Measurements from ENCODE around the gene MFSD2B.
"Not testable (repeated sequence)": the region's sequence is repeated elsewhere in the genome, so short reads cannot be mapped to it uniquely, and the experiment has no call there.

Gene MFSD2B

DNA sequence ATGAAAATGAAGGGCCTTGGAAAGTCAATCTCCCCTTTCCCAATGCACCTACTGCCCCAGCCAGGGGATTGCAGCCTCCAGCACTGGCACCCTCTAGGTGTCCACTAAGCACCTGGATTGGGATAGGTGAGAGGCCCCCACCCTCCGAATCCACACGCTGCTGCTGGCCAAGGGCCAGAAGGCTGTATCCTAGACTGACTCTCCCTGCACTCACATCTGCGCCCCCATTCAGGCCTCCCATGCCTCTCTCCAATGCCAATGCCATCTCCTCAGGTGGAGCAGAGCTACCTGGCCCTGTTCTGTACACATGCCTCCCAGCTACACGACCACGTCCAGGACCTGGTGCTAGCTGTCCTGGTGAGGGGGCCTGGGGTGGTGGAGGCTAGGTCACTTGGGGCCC, 9.8 kb downstream of the MFSD2B start:
- DNase-seq (ENCODE audit: low read depth in 1 of 2, low spot score in 1 of 2) = no peak

DNA sequence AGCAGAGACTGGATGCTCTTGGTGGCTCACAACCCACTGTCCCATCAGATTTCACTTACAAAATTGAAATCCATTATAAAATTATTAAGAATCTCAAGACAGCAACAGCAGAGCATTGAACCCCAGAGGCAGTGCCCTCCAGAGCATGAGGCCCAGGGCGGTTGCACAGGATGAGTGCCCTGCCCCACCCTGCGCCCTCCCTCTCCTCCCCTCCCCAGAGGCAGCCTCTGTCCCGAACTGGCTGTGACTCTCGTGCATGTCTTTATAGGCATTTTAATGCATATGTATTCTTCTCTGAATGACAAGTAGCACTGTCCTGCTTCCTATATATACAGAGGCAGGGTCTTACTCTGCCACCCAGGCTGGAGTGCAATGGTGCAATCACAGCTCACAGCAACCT, 10.4 kb downstream of the MFSD2B start:
- no peak for DNase-seq (ENCODE audit: low read depth in 1 of 2, low spot score in 1 of 2)

DNA sequence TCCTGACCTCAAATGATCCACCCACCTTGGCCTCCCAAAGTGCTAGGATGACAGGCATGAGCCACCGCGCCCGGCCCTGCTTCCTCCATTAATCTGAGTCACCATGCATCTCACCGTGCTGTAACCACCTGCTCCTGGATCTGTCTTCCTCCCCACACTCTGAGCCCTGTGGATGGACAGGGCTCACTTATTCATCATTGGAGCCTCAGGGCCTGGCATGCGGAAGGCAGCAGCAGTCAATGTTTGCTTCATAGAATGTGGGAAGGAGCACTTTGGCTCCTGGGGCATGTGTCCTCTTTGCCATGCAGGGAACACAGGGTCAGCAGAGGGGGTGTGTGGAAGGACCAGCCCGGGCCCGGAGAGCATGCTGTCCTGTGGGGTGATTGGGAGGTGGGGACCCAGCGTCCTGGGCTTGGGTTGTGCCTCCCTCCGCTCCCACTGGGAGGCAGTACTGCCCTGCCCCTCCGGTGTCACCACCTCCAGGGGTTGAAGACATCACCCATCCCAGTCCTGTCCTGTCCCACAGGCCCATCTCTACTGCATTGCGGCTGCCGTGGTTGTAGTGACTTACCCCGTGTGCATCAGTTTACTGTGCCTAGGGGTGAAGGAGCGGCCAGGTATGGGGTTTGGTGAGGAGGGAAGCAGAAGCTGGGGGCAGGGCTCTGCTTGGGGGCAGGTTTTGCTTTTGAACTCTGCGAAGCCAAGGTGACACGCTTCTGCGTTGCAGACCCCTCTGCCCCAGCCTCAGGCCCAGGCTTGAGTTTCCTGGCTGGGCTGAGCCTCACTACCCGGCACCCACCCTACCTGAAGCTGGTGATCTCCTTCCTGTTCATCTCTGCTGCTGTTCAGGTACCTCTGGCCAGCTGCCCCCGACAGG, 11.5 kb downstream of the MFSD2B start:
- DNase-seq (ENCODE audit: low read depth in 1 of 2, low spot score in 1 of 2) = no peak

DNA sequence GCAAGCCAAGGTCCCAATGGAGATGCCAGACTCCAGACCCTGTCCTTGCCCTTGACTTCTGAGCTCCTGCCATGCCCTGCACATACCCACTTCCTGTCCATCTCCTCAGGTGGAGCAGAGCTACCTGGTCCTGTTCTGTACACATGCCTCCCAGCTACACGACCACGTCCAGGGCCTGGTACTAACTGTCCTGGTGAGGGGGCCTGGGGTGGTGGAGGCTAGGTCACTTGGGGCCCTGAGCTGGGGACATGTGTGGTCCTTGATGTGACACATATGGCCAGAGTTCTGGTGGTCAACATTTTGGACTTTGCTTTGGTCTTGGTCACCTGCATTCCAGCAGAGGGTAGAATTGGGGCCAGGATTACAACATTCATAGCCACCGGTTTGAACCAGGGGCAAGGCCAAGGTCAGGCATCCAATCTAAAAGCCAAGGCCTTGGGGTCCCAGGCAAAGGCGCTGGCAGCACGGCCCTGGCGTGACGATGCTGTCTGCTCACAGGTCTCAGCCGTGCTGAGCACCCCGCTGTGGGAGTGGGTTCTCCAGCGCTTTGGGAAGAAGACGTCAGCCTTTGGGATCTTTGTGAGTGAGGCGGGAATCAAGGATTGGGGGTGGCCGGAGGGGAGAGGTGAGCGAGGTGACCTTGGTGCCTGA, 12.6 kb downstream of the MFSD2B start:
- no peak for DNase-seq (ENCODE audit: low read depth in 1 of 2, low spot score in 1 of 2)

DNA sequence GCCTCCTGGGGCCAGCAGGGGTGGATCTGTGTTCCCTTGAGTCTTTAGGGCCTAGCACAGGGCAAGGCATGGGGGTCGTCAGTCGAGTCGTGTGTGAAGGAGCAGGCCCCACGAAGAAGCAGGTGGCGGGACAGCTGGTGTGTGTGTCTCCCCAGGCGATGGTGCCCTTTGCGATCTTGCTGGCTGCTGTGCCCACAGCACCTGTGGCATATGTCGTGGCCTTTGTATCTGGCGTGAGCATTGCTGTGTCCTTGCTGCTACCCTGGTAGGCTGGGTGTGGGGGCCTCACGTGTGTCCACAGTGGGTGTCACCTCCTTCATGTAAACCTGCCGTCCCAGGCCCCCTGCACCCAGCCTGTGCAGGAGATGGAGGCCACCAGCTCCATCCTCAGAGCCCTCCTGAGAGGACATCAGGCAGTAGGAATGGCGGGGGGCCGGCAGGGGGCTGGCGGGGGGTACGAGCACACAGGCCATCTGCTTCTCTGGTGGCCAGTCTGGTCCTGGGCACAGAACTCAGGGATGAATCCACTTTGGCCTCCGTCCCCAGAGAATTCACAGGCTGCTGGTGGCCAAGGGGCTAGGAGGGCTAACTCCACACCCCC, 13.2 kb downstream of the MFSD2B start:
- no peak for DNase-seq (ENCODE audit: low read depth in 1 of 2, low spot score in 1 of 2)

DNA sequence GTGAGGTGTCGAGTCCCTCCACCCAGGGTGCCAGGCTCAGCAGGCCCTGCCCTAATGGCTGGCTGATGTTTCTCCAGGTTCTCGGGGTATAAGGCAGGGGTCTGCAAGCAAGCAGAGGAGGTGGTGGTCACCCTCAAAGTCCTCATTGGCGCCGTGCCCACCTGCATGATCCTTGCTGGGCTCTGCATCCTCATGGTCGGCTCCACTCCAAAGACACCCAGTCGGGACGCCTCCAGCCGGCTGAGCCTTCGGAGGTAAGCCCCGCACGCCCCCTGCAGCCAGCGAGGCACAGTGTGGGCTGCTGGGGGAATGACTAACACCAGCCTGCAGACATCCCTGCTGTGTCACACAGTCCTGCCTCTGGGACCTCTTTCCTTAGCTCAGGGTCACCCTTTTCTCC, 14.1 kb downstream of the MFSD2B start:
- DNase-seq (ENCODE audit: low read depth in 1 of 2, low spot score in 1 of 2) = no peak

DNA sequence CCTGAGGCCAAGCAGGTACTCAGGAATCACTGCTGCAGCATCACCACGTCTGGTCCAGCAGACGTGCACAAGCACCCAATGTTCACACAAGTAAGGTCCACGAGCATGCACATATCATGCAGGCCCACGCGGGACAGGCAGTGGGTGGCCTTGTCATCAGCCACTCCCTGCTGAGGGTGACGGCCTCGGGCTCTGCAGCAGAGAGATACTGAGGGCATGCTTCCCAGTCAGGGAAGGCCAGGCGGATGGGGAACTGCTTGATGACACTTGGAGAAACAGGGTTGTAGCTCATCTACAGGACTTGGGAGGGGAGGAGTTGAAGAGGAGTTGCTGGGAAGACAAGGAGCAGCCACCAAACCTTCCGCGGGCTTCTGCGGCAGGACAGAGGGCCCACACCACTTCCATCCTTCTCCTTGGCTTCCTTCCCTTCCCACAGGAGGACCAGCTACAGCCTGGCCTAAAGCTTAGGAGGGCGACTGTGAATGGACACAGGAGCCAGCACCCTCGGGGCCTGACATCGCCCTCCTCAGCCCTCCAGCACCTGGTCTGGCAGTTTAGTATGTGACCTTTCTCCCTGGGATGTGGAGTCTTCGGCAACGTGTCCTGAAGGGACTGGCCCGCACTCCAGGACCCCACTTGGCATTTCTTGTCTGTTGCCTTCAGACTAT, 15.2 kb downstream of the MFSD2B start:
- DNase-seq (ENCODE audit: low read depth in 1 of 2, low spot score in 1 of 2) = no peak

DNA sequence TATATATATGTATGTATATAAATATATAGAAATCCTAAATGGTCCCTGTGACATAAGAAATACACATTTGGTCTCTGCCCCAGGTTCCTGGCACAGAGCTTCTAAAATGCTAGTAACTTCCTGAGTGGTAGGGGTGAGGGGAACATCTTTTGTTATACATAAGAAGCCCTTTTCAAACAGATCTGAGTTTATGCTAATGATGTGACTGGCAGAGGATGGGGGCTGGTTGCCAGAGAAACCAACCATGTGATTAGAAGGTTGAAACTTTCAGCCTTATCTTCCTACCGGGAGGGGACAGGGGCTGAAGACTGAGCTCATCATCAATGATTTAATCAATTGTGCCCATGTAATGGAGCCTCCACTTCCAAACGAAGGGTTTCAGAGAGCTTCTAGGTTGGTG, 16.3 kb downstream of the MFSD2B start:
- no peak for DNase-seq (ENCODE audit: low read depth in 1 of 2, low spot score in 1 of 2)

DNA sequence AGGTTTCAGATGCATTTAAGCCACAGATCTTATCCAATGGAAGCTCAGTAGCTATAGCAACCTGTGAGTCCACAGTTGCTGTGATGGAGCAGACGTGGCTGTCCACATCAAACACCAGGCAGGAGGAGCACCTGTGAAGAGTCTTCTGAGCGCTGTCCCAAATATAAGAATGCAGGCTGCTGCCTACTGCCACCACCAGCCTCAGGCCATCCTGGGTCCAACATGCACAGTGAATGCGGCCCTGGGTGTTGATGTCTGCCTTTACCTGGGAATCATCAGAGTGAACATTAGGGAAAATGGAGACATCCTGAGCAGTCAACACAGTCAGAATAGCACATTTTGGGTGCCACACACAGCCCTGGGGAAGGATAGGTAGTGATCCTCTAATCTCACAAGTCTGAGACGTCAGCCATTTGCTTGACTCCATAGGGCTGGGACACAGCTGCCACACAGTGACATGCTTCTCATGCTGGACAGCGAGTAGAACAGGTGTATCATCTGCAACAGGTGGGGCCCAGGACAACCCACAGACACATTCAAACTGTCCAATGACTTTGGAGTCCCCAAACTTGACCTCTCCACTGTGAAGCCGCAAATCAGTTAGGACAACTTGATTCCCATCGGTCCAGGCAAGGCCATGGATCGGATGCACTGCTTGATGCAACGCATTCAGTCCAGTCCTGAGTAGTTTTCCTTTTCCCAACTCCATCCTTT, 29.1 kb downstream of the MFSD2B start:
- DNase-seq (ENCODE audit: low read depth in 1 of 2, low spot score in 1 of 2) = no peak

DNA sequence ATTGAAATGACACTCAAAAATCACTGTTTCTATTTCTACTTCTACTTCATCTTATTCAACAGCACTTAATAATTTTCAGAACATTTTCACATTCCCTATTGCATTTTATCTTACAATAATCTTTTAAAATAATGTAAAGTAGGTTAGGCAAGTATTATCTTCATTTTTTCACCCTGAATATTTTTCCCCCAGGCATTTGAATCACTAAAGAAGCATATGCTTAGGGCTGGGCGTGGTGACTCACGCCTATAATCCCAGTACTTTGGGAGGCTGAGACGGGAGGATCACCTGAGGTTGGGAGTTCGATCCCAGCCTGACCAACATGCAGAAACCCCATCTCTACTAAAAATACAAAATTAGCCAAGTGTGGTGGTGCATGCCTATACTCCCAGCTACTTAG, 30.6 kb downstream of the MFSD2B start:
- DNase-seq (ENCODE audit: low read depth in 1 of 2, low spot score in 1 of 2) = no peak

DNA sequence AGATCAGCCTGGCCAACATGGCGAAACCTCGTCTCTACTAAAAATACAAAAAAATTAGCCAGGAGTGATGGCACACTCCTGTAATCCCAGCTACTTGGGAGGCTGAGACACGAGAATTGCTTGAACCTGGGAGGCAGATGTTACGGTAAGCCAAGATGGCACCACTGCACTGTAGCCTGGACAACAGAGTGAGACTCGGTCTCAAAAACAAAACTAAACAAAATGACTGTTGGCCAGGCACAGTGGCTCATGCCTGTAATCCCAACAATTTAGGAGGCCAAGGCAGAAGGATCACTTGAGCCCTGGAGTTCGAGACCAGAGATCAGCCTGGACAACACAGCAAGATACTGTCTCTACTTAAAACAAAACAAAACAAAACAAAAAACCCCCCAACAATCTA, 33.2 kb downstream of the MFSD2B start:
- not testable (repeated sequence) for DNase-seq (ENCODE audit: low read depth in 1 of 2, low spot score in 1 of 2)

DNA sequence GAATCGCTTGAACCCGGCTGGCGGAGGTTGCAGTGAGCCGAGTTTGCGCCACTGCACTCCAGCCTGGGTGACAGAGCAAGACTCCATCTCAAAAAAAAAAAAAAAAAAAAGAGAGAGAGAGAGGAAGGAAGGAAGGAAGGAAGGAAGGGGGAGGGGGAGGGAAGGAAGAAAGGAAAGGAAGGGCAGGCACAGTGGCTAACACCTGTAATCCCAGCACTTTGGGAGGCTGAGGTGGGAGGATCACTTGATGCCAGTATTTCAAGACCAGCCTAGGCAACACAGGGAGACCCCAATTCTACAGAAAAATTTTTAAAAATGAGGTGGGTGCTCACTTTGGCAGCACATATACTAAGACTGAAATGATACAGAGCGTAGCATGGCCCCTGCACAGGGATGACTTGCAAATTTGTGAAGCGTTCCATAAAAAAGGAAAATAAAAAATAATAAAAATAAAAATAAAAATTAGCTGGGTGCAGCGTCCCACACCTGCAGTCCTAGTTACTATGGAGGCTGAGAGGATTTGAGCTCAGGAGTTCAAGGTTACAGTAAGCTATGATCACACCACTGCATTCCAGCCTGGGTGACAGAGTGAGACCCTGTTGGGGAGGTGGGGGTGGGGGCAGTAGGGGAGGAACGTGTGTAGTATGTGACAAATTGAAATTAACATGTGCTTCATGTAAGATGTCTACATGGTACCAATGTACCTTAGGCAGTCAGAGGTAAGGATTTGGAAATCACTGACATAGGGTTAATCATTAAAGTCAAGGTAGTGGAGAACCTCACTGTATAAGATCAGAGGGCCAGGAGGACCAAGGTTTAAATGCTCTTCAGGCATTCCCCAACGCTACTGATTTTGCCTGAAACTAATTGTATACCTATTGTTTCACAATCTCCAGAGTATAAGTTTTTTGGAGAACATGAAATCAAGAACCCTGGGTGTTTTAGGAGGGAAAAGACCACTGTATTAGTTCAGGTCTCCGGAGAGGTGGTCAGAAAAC, 35.9 kb downstream of the MFSD2B start:
- no peak for DNase-seq (ENCODE audit: low read depth in 1 of 2, low spot score in 1 of 2)

DNA sequence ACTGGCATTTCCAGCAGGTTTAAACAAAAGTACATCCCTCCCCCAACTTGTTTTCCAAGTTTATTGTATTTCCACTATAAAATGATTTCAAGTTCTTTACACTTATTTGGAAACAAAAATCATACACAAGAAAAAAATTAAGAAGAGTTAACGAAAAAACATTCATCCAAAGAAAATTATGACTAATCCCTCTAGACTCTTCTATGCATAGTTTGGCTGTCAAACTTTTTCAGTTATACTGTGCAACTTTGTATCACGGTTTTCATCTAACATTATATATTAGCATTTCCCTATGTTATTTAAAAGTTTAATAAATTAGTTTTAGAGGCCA, 36.7 kb downstream of the MFSD2B start:
- no peak for DNase-seq (ENCODE audit: low read depth in 1 of 2, low spot score in 1 of 2)

DNA sequence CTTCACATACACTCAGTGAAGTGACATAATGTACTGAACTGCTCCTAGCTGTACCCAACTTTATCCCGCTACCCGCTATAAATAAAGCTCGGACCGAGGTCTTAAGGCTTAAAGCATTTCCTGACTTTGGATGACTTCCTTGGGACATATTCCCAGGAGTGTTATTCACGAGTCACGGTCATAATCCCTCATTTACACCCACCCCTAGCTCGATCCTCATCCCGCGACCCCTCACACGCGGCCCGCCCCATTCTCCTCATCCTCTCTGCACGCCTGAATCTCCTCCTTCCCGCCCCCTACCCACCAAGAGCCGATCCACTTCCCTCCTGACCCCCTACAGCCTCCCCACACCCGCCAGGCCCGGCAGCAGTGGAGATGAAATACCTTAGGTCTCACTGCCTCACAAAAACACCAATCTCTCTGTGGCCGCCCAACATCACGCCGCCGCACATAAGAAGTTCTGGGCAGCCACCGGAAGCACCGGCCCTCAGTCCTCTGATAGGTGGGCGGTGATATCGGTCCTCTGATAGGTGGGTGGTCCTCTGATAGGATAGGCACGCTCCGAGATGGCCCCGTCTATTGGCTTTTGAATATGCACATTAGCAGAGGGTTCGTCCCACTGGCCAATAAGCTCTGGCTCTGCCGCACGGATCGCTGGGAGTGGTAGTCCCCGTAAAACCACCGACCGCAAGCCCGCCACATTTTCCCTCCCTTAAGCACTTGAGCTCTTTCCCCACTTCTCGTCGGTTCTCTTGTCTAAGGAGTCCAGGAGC, 37.2 kb downstream of the MFSD2B start, which contains the start of gene WDCP:
Gene WDCP (minus strand): TSS at position 462 of the 773 bp plus-strand sequence. CDS start 7,897 bp downstream, outside the sequence.
- peak; percentile 73 to 83 for DNase-seq (ENCODE audit: low read depth in 1 of 2, low spot score in 1 of 2)

DNA sequence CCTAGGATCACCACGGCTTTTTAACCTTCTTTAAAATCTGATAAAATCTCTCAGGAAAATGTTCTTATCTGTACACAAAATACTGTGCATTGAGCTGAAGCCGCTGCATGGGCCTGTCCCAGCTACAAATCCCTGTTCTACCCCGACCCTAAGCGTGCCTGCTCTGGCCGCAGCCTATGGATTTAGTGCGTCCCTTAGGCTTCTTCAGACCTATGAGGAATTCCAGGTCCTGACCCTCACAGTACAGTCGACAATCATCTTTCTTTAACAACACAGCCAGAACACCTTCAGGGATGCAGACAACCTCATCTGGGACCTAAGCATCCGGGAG, 37.8 kb downstream of the MFSD2B start:
- DNase-seq (ENCODE audit: low read depth in 1 of 2, low spot score in 1 of 2) = no peak

DNA sequence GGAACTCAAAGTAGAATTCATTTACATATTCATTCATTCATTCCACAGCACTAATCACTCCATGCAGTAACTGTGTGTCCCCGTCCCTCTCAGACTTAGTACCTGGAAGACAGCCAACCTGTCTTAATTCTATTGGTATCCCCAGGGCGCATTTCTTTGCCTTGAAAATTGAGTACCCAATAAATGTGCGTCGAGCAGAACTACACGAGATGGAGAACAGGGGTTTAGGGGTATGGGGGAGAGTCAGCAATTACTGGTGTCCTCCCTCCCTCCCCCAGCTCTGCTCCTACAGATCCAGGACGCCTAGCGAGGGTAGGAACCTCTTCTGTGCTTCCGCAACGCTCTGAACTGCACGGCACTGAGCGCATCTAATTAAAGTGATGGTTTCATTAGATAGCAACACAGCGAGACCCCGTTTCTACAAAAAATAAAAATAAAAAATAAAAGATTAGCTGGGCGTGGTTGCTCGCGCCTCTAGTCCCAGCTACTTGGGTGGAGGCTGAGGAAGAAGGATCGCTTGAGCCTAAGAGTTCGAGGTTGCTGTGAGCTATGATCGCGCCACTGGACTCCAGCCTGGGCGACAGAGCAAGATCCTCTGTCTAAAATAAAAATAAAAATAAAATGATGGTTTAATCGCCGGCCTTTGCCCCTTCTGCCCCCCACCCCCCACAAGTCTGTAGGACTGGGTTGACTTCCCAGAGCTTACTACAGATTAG, 39.0 kb downstream of the MFSD2B start:
- no peak for DNase-seq (ENCODE audit: low read depth in 1 of 2, low spot score in 1 of 2)

DNA sequence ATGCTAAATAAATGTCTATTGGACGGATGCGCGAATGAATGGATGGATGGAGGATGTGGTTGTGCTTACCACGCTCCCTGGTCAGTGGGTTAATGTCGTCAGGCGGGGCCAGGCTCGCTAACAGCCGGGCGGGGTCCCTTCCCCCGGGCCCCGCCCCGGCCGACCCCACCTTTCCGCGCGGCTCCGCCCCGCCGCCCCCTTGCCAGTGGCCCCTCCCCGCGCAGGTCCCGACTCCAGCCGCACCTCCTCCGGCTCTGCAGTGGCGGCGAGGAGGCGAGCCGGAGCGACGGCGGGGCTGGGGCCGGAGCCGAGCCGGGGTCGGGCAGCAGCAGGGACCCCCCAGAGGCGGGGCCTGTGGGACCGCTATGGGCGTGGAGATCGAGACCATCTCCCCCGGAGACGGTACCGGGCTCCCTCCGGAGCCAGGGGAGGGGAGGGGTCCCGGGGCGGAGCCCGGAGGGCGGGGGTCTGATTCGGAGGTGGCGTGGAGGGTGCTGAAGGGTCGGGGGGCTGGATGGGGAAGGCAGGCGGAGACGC, 39.7 kb downstream of the MFSD2B start, which contains the start of gene FKBP1B:
Gene FKBP1B (plus strand): TSS at position 257 of the 537 bp plus-strand sequence. CDS start 109 bp downstream, at position 366.
- no peak for DNase-seq (ENCODE audit: low read depth in 1 of 2, low spot score in 1 of 2)

Measured in stimulated activated CD4-positive, alpha-beta T cell treated with anti-CD3 and anti-CD28 coated beads, Interleukin-15, amount 100 ng/mL, for 1 hour (primary cell).